Activated naive CD4-positive, alpha-beta T cell treated with anti-CD3 and anti-CD28 coated beads, Interleukin-2, amount 50 U/mL, for 24 hours (primary cell): ENCODE measurements around the gene TDRD10.

Experiments
- H3K27ac Mint-ChIP-seq: one replicate; pipeline ENCODE4 v1.8.0; 2021; ENCODE audit warnings: mild to moderate bottlenecking, mixed read lengths
- H3K27me3 Mint-ChIP-seq: one replicate; pipeline ENCODE4 v1.8.0; 2021; ENCODE audit warnings: mixed read lengths
- H3K36me3 Mint-ChIP-seq: one replicate; pipeline ENCODE4 v1.8.0; 2021; ENCODE audit warnings: mixed read lengths
- H3K4me1 Mint-ChIP-seq: one replicate; pipeline ENCODE4 v1.8.0; 2021; ENCODE audit warnings: mixed read lengths
- H3K4me3 Mint-ChIP-seq: one replicate; pipeline ENCODE4 v1.8.0; 2021; ENCODE audit warnings: mild to moderate bottlenecking, mixed read lengths
- H3K9me3 Mint-ChIP-seq: one replicate; pipeline ENCODE4 v1.8.0; 2021; ENCODE audit warnings: mixed read lengths

TDRD10 gene

DNA sequence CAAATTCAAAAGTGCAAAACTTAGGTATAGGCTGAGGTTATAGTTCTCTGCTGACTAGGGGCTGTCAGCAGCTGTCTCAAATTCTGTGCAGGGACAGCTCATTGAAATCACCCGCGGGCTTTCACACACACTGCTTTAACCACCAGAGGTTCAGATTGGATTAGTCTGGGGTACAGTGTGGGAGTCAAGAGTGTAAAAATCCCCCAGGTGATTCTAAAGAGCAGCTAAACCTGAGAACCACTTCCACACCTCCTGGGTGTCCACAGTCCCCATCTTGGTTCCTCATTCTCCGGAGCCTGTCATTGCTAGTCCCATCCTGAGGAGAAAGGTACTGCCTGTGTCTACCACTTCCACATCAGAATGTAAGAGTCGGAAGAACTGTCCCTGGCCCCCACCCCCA is 9.9 kb upstream of the TDRD10 start:
- Mint-ChIP-seq H3K27me3 (no peaks in the 10 kb centered on the region), H3K27ac (no peak overlapping the region), H3K4me3 (no peak overlapping the region), H3K36me3 (no peaks in the 10 kb centered on the region), H3K9me3 (no peaks in the 10 kb centered on the region), H3K4me1 (peaks cover 44% of the 10 kb centered on the region)

DNA sequence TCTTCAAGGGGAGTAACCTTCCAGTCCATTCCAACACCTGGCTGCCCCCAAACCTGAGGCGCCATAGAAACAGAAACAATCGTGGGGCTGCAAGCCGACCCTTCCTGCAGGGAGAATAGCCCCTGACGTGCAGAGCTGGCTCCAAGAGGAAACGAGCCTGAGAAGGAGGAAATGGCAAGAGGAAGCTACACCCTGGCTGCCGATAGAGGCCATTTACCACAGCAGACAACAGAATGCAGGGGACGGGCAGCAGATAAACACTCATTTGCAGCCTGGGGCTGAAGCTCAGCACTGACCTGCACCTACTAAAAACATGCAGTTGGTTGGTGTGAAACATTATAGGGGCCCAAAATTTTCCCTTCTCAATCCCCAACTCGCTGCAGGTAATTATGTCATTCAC is 8.7 kb upstream of the TDRD10 start:
- H3K4me1 Mint-ChIP-seq: peaks cover 46% of the 10 kb centered on the region

GRCh38 chr1:154495496-154496273 is 6.3 kb upstream of the TDRD10 start:
- Mint-ChIP-seq H3K4me1 (peaks cover 46% of the 10 kb centered on the region), H3K36me3 (no peaks in the 10 kb centered on the region), H3K9me3 (no peaks in the 10 kb centered on the region), H3K27ac (peak overlapping the region; percentile 17), H3K27me3 (peaks cover 9% of the 10 kb centered on the region), H3K4me3 (no peak overlapping the region)

More for the DNA sequence above, 8.7 kb upstream of the TDRD10 start:
- Mint-ChIP-seq H3K36me3 (no peaks in the 10 kb centered on the region), H3K27ac (no peak overlapping the region), H3K4me3 (peak overlapping the region; percentile 67), H3K9me3 (no peaks in the 10 kb centered on the region), H3K27me3 (no peaks in the 10 kb centered on the region)

DNA sequence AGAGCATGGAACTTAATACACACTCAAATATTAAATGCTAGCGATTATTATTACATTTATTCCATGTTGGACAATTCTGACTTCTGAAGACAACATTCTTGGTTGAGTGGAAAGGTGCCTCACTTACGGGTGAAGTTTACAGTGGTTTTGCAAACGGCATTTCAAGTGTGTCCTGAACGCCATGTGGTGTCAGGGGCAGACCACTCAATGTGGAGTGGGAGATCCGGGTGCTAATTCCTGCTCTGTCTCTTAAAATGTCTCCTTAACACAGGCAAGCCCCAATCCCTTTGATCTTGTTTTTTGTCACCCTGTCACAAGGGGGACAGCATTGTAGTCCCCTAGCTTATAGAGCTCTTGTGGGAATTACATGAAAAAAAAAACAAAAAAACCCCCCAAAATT is 5.6 kb upstream of the TDRD10 start:
- no peak overlapping the region for H3K4me3 Mint-ChIP-seq
- H3K27ac Mint-ChIP-seq: no peak overlapping the region
- peaks cover 50% of the 10 kb centered on the region for H3K4me1 Mint-ChIP-seq
- H3K36me3 Mint-ChIP-seq: no peaks in the 10 kb centered on the region
- H3K9me3 Mint-ChIP-seq: no peaks in the 10 kb centered on the region
- H3K27me3 Mint-ChIP-seq: peaks cover 16% of the 10 kb centered on the region

- Mint-ChIP-seq H3K27me3 (peaks cover 16% of the 10 kb centered on the region), H3K4me3 (peak overlapping the region; percentile 61), H3K4me1 (peaks cover 42% of the 10 kb centered on the region), H3K9me3 (no peaks in the 10 kb centered on the region), H3K27ac (peak overlapping the region; percentile 93), H3K36me3 (no peaks in the 10 kb centered on the region)
Observed at GRCh38 chr1:154497026-154497806, 4.8 kb upstream of the TDRD10 start.

GRCh38 chr1:154499446-154499845 is 2.6 kb upstream of the TDRD10 start:
- no peaks in the 10 kb centered on the region for H3K36me3 Mint-ChIP-seq
- no peak overlapping the region for H3K27ac Mint-ChIP-seq
- peaks cover 24% of the 10 kb centered on the region for H3K4me1 Mint-ChIP-seq
- H3K9me3 Mint-ChIP-seq: no peaks in the 10 kb centered on the region
- H3K27me3 Mint-ChIP-seq: peaks cover 26% of the 10 kb centered on the region
- H3K4me3 Mint-ChIP-seq: no peak overlapping the region

DNA sequence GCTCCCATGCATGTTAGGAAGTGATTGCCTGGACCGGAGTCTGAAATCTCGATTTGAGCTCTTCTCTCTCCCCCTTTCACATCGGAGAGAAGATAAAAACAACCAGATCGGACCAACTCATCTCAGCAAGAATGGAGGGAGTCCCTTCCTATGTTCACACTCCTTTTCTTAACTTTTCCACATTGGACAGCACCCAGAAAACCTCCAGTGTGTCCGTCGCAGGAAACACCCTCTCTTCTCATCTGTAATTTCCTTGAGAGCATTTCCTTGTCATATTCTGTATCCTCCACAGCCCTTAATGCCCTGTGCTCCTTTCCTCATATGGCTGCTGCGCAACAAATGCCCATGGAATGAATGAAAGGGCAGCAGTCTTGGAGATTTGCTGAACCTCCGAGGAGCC is 1.5 kb upstream of the TDRD10 start:
- Mint-ChIP-seq H3K9me3 (no peaks in the 10 kb centered on the region), H3K4me1 (peaks cover 21% of the 10 kb centered on the region), H3K36me3 (no peaks in the 10 kb centered on the region), H3K27me3 (peaks cover 27% of the 10 kb centered on the region), H3K4me3 (no peak overlapping the region), H3K27ac (no peak overlapping the region)

DNA sequence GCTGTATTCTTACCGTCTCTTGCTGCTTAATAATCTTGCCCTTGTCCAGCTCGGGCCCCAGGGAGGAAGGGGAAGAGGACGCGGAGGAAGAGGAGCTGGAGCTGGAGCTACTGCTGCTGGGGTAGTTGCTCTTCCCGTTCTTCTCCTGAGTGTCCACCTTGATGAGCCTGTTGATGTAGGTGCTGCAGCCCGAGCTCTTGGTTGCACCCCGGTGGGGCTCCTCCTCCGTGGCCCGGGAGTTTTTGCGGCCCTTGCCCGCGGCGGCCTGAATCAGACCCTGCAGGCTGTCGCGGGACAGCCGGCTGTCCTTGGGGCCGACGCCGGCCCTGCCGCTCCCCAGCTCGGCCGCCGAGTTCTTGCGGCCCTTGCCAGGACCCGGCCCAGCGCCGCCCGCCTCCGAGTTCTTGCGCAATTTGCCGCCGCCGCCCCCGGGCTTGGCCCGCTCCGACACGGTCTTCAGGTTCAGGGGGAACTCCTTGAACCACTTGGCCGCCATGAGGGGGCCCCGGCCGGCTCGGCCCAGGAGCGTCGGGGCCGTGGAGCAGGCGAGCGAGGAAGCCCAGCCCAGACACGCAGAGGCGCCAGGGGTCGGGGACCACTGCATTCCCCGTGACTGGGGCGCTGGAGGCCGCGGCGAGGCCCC is 475 bp upstream of the TDRD10 start:
- Mint-ChIP-seq H3K27ac (peak overlapping the region; percentile 59), H3K4me3 (peak overlapping the region; percentile 39), H3K9me3 (no peaks in the 10 kb centered on the region), H3K4me1 (peaks cover 11% of the 10 kb centered on the region), H3K27me3 (peaks cover 29% of the 10 kb centered on the region), H3K36me3 (no peaks in the 10 kb centered on the region)

DNA sequence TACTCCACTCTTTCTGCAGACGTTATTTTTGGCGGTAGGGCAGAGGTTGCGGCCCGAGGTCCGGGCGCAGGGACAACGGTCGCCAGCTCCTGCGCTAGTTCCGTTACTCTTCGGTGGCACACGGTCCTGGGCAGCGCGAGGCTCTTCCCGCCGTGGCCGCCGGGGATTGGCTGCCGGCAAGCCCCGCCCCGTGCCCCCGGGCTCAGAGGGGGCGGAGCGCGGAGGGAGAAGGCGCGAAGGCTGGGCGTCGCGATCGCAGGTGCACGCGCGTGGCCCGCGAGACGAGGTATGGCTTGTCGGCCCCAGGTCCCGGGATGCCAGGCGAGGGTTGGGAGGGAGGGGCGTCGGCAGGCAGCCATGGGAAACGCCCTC is 711 bp downstream of the TDRD10 start:
- H3K27me3 Mint-ChIP-seq: peaks cover 31% of the 10 kb centered on the region
- peaks cover 3% of the 10 kb centered on the region for H3K4me1 Mint-ChIP-seq
- no peak overlapping the region for H3K27ac Mint-ChIP-seq
- no peaks in the 10 kb centered on the region for H3K9me3 Mint-ChIP-seq
- H3K4me3 Mint-ChIP-seq: peak overlapping the region; percentile 66
- H3K36me3 Mint-ChIP-seq: no peaks in the 10 kb centered on the region

GRCh38 chr1:154503898-154504297 is 1.9 kb downstream of the TDRD10 start:
- H3K27ac Mint-ChIP-seq: no peak overlapping the region
- H3K36me3 Mint-ChIP-seq: no peaks in the 10 kb centered on the region
- peaks cover 3% of the 10 kb centered on the region for H3K4me1 Mint-ChIP-seq
- H3K27me3 Mint-ChIP-seq: peaks cover 32% of the 10 kb centered on the region
- peak overlapping the region; percentile 62 for H3K4me3 Mint-ChIP-seq
- no peaks in the 10 kb centered on the region for H3K9me3 Mint-ChIP-seq

GRCh38 chr1:154512760-154513159 is 10.7 kb downstream of the TDRD10 start:
- H3K4me1 Mint-ChIP-seq: no peaks in the 10 kb centered on the region
- H3K4me3 Mint-ChIP-seq: no peak overlapping the region
- H3K27me3 Mint-ChIP-seq: peaks cover 3% of the 10 kb centered on the region
- peak overlapping the region; percentile 68 for H3K27ac Mint-ChIP-seq
- no peaks in the 10 kb centered on the region for H3K9me3 Mint-ChIP-seq
- H3K36me3 Mint-ChIP-seq: no peaks in the 10 kb centered on the region

DNA sequence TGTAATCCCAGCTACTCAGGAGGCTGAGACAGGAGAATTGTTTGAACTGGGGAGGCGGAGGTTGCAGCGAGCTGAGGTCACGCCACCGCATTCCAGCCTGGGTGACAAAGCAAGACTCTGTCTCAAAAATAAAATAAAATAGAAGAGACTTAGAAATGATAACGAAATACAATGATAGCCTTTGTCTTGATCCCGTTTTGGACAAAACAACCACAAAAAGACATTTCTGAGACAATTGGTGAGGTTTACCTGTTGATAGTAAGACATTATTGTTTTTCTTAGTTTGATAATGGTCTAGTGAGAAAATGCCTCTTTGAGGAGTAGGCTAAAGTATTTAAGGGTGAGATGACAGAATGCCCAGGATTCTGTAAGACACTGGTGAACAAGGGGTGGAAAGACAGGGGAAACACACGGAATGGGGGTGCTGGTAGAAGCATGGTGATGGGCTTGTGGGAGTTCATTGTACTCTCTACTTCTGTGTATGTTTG is 12.1 kb downstream of the TDRD10 start:
- H3K36me3 Mint-ChIP-seq: no peaks in the 10 kb centered on the region

GRCh38 chr1:154517661-154518060 is 15.6 kb downstream of the TDRD10 start:
- H3K9me3 Mint-ChIP-seq: no peaks in the 10 kb centered on the region
- no peaks in the 10 kb centered on the region for H3K4me1 Mint-ChIP-seq
- H3K36me3 Mint-ChIP-seq: no peaks in the 10 kb centered on the region
- H3K27me3 Mint-ChIP-seq: no peaks in the 10 kb centered on the region
- H3K4me3 Mint-ChIP-seq: no peak overlapping the region
- no peak overlapping the region for H3K27ac Mint-ChIP-seq

More for the DNA sequence above, 12.1 kb downstream of the TDRD10 start:
- no peak overlapping the region for H3K27ac Mint-ChIP-seq
- no peaks in the 10 kb centered on the region for H3K27me3 Mint-ChIP-seq
- no peaks in the 10 kb centered on the region for H3K4me1 Mint-ChIP-seq
- H3K4me3 Mint-ChIP-seq: no peak overlapping the region
- no peaks in the 10 kb centered on the region for H3K9me3 Mint-ChIP-seq

GRCh38 chr1:154519591-154519991 is 17.6 kb downstream of the TDRD10 start:
- no peaks in the 10 kb centered on the region for H3K9me3 Mint-ChIP-seq
- H3K27ac Mint-ChIP-seq: no peak overlapping the region
- H3K36me3 Mint-ChIP-seq: no peaks in the 10 kb centered on the region

DNA sequence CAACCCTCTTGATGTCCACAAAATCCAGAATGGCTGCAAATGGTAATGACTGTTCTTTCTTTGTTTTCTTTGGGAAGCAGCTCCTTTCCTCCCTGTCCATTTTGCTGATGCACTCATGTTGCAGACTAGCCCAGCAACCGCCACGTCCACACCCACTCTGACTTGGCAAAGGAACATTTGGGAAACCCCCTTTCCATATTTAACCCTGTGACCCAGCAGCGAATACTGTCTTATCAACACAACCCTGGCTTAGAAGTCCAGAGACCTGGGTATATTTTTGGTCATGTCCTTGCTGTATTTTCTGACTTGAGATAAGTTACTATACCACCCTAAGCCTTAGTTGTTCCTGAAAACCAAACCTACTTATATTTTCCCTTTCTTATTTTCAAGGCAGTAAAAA is 18.3 kb downstream of the TDRD10 start:
- Mint-ChIP-seq H3K36me3 (no peaks in the 10 kb centered on the region), H3K9me3 (no peaks in the 10 kb centered on the region), H3K4me3 (no peak overlapping the region), H3K27me3 (no peaks in the 10 kb centered on the region), H3K27ac (no peak overlapping the region), H3K4me1 (no peaks in the 10 kb centered on the region)

More at GRCh38 chr1:154519591-154519991, 17.6 kb downstream of the TDRD10 start:
- no peaks in the 10 kb centered on the region for H3K27me3 Mint-ChIP-seq
- no peaks in the 10 kb centered on the region for H3K4me1 Mint-ChIP-seq
- H3K4me3 Mint-ChIP-seq: no peak overlapping the region

DNA sequence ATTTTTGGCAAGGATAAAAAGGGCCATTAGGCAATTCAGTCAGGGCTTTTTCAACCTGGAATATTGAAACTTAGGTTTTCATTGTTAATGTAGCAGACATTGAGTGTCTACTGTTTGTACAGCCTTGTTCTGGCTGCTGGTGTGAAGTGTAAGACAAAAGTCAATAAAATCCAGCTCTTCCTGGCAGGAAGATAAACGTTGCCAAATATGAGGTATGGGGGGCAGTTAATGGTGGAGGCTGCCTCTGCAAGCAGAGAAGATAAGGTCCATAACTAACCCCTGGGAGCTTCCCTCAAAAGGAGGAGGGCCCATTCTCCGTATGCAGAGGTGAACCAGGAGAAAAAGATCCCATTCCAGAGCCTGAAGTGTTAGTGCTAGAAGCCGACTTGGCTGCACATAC is 19.7 kb downstream of the TDRD10 start:
- H3K4me3 Mint-ChIP-seq: no peak overlapping the region
- H3K27ac Mint-ChIP-seq: no peak overlapping the region
- H3K9me3 Mint-ChIP-seq: no peaks in the 10 kb centered on the region
- H3K4me1 Mint-ChIP-seq: no peaks in the 10 kb centered on the region
- no peaks in the 10 kb centered on the region for H3K27me3 Mint-ChIP-seq
- H3K36me3 Mint-ChIP-seq: no peaks in the 10 kb centered on the region
